Measurements from ENCODE around the gene SAMD8. TPM values are rescaled to one million over a fixed set of nuclear protein-coding genes. Genes with fewer than 3 reads are reported as not detected.
A peak's percentile ranks its signal among the peaks of the same experiment; 100 is the strongest.
"Not testable (repeated sequence)": the region's sequence is repeated elsewhere in the genome, so short reads cannot be mapped to it uniquely, and the experiment has no call there.

The SAMD8 gene
- total and polyA plus RNA-seq, 12 donors, result 5.7 to 48.7 (median 29.1) TPM

DNA sequence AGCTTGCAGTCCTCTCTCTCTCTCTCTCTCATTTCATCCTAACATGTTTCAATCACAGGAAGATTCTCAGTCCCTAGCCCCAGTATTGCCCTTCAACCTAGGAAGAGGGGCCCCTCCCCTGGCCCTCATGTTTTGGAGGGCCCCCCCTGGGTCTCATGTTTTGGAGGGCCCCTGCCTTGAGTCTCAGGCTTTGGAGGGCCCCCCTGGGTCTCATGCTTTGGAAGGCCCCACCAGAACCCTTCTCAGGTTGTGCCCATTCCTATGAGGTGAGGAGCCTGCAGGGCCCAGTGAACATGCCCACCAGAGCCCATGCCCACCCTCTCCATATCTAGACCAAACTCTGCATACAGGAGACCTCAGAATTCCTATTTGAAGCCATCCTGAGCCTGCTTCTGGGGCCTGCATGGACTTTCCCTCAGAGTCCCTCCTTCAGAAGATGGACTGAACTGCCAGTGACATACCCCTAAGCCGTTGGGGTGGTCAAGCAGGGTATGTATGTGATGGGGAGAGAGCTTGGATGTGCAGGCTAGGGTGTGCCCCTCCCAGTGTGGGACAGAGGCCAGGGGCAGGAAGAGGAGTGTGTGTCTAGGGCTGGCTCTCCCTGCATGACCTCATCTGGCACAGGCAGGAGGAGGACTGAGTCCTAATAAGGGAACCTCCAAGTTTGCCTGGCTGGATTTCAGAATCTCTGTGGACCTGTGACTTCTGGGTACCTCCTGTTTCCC, 91.0 kb downstream of the SAMD8 start:
- H3K4me3 ChIP-seq, result no peak overlapping the region
- peak overlapping the region in 3 of 5 donors; percentile 4 to 57 (median 36) for H3K27ac ChIP-seq
- peak in 6 of 7 donors; percentile 56 to 79 (median 70) for DNase-seq
- no peak for TF ChIP-seq POLR2A (IDR thresholded peaks at IDR 0.05)
- no peak for TF ChIP-seq CTCF (IDR thresholded peaks at IDR 0.05)
- H3K27me3 ChIP-seq, result no peaks in the 10 kb centered on the region
- no peaks in the 10 kb centered on the region for H3K9me3 ChIP-seq (replicated peaks in 1 of 3)
- 57 to 94% (median 73%) methylated on average over 1 of the region's 1 CpG for WGBS, 4 donors
- H3K4me1 ChIP-seq (replicated peaks in 1 of 2), result peaks cover 5 to 15% of the 10 kb centered on the region in 2 donors
- H3K36me3 ChIP-seq (replicated peaks in 1 of 2), result no peaks in the 10 kb centered on the region
- intact Hi-C loops (cut with DNase I), result no loop called here

- Histone ChIP-seq H3K4me1 (replicated peaks in 1 of 2) (peaks cover 5 to 16% of the 10 kb centered on the region in 2 donors), H3K27ac (peak overlapping the region in 3 of 5 donors; percentile 4 to 57 (median 36))
- H3K9me3 ChIP-seq (replicated peaks in 1 of 3); H3K27me3 ChIP-seq; intact Hi-C loops (cut with DNase I); H3K36me3 ChIP-seq (replicated peaks in 1 of 2); H3K4me3 ChIP-seq: not testable (repeated sequence)
- DNase-seq, result peak in 3 of 7 donors; percentile 10 to 42 (median 13)
- 84 to 92% (median 86%) methylated on average over 11 of the region's 11 CpGs for WGBS, 4 donors
Measured at GRCh38 chr10:75203046-75203620, 91.7 kb downstream of the SAMD8 start.

DNA sequence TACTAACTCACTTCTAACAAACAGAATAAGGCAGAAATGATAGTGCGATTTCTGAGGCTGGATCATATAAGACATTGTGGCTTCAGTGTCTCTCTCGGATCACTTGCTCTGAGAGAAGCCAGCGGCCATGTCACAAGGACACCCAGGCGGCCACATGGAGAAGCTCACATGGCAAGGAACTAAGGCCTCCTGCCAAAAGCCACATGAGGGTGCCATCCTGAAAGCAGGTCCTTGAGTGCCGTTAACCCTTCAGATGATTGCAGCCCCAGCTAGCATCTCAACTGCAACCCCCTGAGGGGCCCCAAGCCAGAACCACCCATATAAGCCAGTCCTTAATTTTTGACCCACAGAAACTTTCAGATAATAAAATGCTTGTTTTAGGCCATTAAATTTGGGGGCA, 92.3 kb downstream of the SAMD8 start:
- peak overlapping the region in 4 of 5 donors; percentile 4 to 57 (median 22) for H3K27ac ChIP-seq
- intact Hi-C loops (cut with DNase I), result no loop called here
- no peaks in the 10 kb centered on the region for H3K27me3 ChIP-seq
- H3K4me1 ChIP-seq (replicated peaks in 1 of 2), result peaks cover 5 to 22% of the 10 kb centered on the region in 2 donors
- TF ChIP-seq CTCF (IDR thresholded peaks at IDR 0.05) (peak in 2 of 6 experiments; percentile 7 to 23), POLR2A (IDR thresholded peaks at IDR 0.05) (peak in 1 of 2 donors; percentile 10)
- no peaks in the 10 kb centered on the region for H3K9me3 ChIP-seq (replicated peaks in 1 of 3)
- H3K36me3 ChIP-seq (replicated peaks in 1 of 2), result no peaks in the 10 kb centered on the region
- WGBS, 4 donors, result 37 to 73% (median 55%) methylated on average over 5 of the region's 5 CpGs
- no peak overlapping the region for H3K4me3 ChIP-seq
- peak; percentile 58 to 85 (median 79) for DNase-seq

DNA sequence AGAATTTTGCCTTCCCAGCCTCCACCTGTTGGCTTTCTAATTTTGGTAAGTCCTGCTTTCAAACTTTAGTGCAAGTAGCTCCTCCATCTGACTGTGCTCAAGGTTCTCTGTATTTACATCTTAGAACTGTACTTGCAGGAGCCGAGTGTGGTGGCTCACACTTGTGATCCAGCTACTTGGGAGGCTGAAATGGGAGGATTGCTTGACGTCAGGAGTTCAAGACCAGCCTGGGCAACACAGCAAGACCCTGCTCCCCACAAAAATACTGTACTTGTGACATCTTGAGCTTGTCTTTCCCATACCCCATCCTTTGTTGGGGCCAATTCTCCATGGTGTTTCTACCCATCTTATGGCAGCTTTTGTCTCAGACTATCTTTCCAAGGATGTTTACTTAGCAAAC, 94.5 kb downstream of the SAMD8 start:
- Histone ChIP-seq H3K27me3 (no peaks in the 10 kb centered on the region), H3K4me1 (replicated peaks in 1 of 2) (peaks cover 9 to 29% of the 10 kb centered on the region in 2 donors), H3K4me3 (no peak overlapping the region), H3K36me3 (replicated peaks in 1 of 2) (no peaks in the 10 kb centered on the region), H3K9me3 (replicated peaks in 1 of 3) (no peaks in the 10 kb centered on the region), H3K27ac (no peak overlapping the region)
- WGBS, 4 donors, result 75 to 95% (median 89%) methylated on average over 1 to 2 of the region's 2 CpGs
- peak in 1 of 7 donors; percentile 8 for DNase-seq
- TF ChIP-seq CTCF (IDR thresholded peaks at IDR 0.05) (no peak), POLR2A (IDR thresholded peaks at IDR 0.05) (no peak)
- intact Hi-C loops (cut with DNase I), result no loop called here

DNA sequence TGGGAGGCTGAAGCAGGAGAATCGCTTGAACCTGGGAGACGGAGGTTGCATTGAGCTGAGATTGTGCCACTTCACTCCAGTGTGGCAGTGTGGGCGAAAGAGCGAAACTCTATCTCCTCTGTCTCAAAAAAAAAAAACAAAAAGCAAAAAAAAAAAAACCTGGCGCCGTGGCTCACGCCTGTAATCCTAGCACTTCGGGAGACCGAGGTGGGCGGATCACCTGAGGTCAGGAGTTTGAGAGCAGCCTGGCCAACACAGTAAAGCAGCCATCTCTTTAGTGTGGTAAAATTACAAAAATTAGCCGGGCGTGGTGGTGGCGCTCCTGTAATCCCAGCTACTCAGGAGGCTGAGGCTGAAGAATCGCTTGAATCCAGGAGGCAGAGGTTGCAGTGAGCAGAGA, 95.2 kb downstream of the SAMD8 start:
- DNase-seq; intact Hi-C loops (cut with DNase I); H3K27ac ChIP-seq: not testable (repeated sequence)

More for the DNA sequence above, 95.2 kb downstream of the SAMD8 start:
- not testable (repeated sequence) for H3K27me3 ChIP-seq; H3K9me3 ChIP-seq (replicated peaks in 1 of 3); H3K4me3 ChIP-seq; H3K36me3 ChIP-seq (replicated peaks in 1 of 2)
- WGBS, 4 donors, result 93 to 95% (median 94%) methylated on average over 14 of the region's 14 CpGs
- peaks cover 11 to 31% of the 10 kb centered on the region in 2 donors for H3K4me1 ChIP-seq (replicated peaks in 1 of 2)
